ENCODE results near the gene CSTF1. TPM values are rescaled to one million over a fixed set of nuclear protein-coding genes. Genes with fewer than 3 reads are reported as not detected.

Gene CSTF1
- total and polyA plus RNA-seq, 5 experiments from 2014 or later = 27.2 to 52.8 (median 33.3) TPM

DNA sequence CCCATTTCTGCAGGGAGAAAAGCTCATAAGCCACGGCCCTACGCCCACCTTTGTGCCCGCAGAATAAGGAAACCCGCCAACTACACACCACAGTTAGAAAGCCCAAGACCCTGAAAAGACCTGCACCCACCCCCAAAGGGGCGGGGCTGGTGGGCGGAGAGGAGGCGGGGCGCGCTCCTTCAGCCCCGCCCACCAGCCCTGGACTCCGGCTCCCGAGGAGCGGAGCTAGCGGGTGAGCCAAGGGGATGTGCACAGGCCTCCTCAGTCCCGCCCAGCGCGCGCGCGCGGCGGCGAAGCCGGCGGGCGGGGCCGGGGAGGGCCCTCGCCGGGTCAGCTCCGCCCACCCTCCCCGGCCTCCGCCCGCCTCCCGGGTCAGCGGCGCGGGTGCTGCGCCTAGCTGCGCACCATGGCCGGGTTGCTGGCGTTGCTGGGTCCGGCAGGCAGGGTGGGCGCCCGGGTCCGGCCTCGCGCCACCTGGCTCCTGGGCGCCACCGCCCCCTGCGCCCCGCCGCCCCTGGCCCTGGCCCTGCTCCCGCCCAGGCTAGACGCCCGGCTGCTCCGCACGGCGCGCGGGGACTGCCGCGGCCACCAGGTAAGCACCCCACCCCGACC lies 33.7 kb upstream of the CSTF1 start, which contains the start of gene FAM210B:
TSS of gene FAM210B (plus strand) at position 375 of the 612 bp plus-strand sequence. CDS start at position 407, 32 bp downstream.
- peak; percentile 98 for ATAC-seq
- peak within 1 kb of the TSS in 9 of 10 donors; percentile 65 to 92 (median 84) for H3K27ac Mint-ChIP-seq
- peak within 1 kb of the TSS; percentile 80 to 95 (median 92) for H3K4me3 Mint-ChIP-seq
- H3K27me3 Mint-ChIP-seq = peaks cover 0 to 3% (median 0%) of the 10 kb centered on the region in 5 donors
- POLR2A ChIA-PET = interaction anchor here (0.9 to 2.6 kb wide), 5 partner anchors 14 to 1034 kb away, joined by 3 to 34 read pairs (median 3); partner anchors contain the start of genes AURKA, CASS4, CSTF1 and RTF2
- peaks cover 0 to under 1% (median 0%) of the 10 kb centered on the region in 3 donors for H3K36me3 Mint-ChIP-seq
- peaks cover 8 to 27% (median 17%) of the 10 kb centered on the region in 4 donors for H3K4me1 Mint-ChIP-seq
- DNase-seq = peak; percentile 63 to 89 (median 76)
- H3K9me3 Mint-ChIP-seq = no peaks in the 10 kb centered on the region

DNA sequence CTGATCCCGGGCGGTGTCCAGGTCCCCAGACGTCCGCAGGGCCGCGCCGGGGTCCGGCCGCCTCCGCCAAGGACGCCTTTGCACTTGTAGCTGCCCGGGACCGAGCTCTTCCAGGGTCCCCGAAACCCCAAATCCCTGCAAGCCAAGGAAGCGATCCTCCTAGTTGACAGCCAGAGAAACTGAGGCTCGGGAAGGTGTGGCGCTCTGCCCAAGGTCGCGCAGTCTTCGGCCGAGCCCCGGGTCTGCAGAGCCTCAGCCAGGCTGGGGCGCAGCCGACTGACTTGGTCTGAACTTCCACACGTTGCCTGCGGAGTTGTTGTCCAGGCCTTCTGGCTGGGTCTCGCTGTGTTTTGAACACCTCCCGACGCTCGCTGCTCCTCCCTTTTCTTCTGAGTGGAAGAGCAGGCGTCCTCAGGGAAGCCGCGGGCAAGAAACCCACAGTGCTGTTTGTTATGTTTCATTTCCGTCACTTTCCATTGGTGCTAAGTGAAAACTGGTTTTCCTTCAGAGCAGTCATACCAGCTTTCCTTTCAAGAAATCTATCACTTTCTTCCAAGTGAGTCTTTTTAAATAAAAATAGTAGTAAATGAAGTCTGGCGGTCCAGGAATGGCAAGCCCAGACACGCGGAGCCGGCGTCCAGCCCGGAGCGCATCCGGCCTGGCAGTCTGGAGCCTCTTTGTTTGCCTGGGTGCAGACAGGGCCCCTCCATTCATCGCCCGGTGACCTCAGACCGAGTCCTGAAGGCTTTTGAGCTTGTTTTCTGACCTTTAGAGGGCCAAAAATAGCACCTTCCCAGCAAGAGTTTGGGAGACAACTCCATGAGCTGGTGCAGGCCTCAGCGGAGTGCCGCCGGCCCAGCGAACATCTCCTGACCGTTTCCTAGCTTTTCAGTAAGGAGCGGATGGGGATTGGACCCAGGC lies 33.0 kb upstream of the CSTF1 start:
- H3K27me3 Mint-ChIP-seq = peaks cover 0 to 2% (median 0%) of the 10 kb centered on the region in 5 donors
- DNase-seq (peak in 4 of 10 donors; percentile 3 to 9 (median 5)), ATAC-seq (peak; percentile 22 to 29)
- peak overlapping the region in 9 of 10 donors; percentile 65 to 92 (median 84) for H3K27ac Mint-ChIP-seq
- peaks cover 0 to 6% (median 0%) of the 10 kb centered on the region in 3 donors for H3K36me3 Mint-ChIP-seq
- peaks cover 8 to 27% (median 17%) of the 10 kb centered on the region in 4 donors for H3K4me1 Mint-ChIP-seq
- H3K9me3 Mint-ChIP-seq = no peaks in the 10 kb centered on the region
- peak overlapping the region; percentile 80 to 95 (median 92) for H3K4me3 Mint-ChIP-seq
- POLR2A ChIA-PET = interaction anchor here (0.9 to 2.6 kb wide), 4 partner anchors 13 to 1033 kb away, joined by 3 to 34 read pairs (median 4); partner anchors contain the start of genes AURKA, CASS4 and CSTF1

GRCh38 chr20:56360133-56360907 lies 32.1 kb upstream of the CSTF1 start:
- Mint-ChIP-seq H3K4me1 (peaks cover 8 to 27% (median 17%) of the 10 kb centered on the region in 4 donors), H3K27ac (peak overlapping the region in 7 of 10 donors; percentile 21 to 90 (median 67)), H3K27me3 (peaks cover 0 to 2% (median 0%) of the 10 kb centered on the region in 5 donors), H3K9me3 (no peaks in the 10 kb centered on the region), H3K4me3 (peak overlapping the region; percentile 69 to 95 (median 90)), H3K36me3 (peaks cover 0 to 6% (median 5%) of the 10 kb centered on the region in 3 donors)
- POLR2A ChIA-PET = interaction anchor here (2.6 kb wide), 1 partner anchor 32 kb away, joined by 34 read pairs; the partner anchor contains the start of genes AURKA and CSTF1
- no peak for DNase-seq
- no peak for ATAC-seq

GRCh38 chr20:56360908-56361205 lies 31.6 kb upstream of the CSTF1 start:
- Mint-ChIP-seq H3K27ac (peak overlapping the region in 2 of 10 donors; percentile 17 to 68), H3K9me3 (no peaks in the 10 kb centered on the region), H3K4me3 (peak overlapping the region; percentile 0 to 95 (median 82)), H3K27me3 (no peaks in the 10 kb centered on the region), H3K4me1 (peaks cover 8 to 27% (median 17%) of the 10 kb centered on the region in 4 donors), H3K36me3 (peaks cover 0 to 10% (median 6%) of the 10 kb centered on the region in 3 donors)
- POLR2A ChIA-PET = no interaction called here
- DNase-seq (no peak), ATAC-seq (no peak)

- DNase-seq (no peak), ATAC-seq (no peak)
- POLR2A ChIA-PET = no interaction called here
- no peak overlapping the region for H3K4me3 Mint-ChIP-seq
- H3K27me3 Mint-ChIP-seq = no peaks in the 10 kb centered on the region
- peaks cover 8 to 27% (median 17%) of the 10 kb centered on the region in 4 donors for H3K4me1 Mint-ChIP-seq
- peak overlapping the region in 1 of 10 donors; percentile 6 for H3K27ac Mint-ChIP-seq
- H3K36me3 Mint-ChIP-seq = peaks cover 4 to 21% (median 14%) of the 10 kb centered on the region in 3 donors
- H3K9me3 Mint-ChIP-seq = no peaks in the 10 kb centered on the region
These were observed 30.5 kb upstream of the CSTF1 start for GRCh38 chr20:56361900-56362299.

- peaks cover 5 to 30% (median 17%) of the 10 kb centered on the region in 3 donors for H3K36me3 Mint-ChIP-seq
- no peaks in the 10 kb centered on the region for H3K9me3 Mint-ChIP-seq
- DNase-seq (no peak), ATAC-seq (no peak)
- H3K27me3 Mint-ChIP-seq = no peaks in the 10 kb centered on the region
- H3K4me1 Mint-ChIP-seq = peaks cover 7 to 24% (median 17%) of the 10 kb centered on the region in 4 donors
- H3K4me3 Mint-ChIP-seq = no peak overlapping the region
- POLR2A ChIA-PET = no interaction called here
- H3K27ac Mint-ChIP-seq = peak overlapping the region in 1 of 10 donors; percentile 12
These were observed 29.5 kb upstream of the CSTF1 start for GRCh38 chr20:56362833-56363413.

DNA sequence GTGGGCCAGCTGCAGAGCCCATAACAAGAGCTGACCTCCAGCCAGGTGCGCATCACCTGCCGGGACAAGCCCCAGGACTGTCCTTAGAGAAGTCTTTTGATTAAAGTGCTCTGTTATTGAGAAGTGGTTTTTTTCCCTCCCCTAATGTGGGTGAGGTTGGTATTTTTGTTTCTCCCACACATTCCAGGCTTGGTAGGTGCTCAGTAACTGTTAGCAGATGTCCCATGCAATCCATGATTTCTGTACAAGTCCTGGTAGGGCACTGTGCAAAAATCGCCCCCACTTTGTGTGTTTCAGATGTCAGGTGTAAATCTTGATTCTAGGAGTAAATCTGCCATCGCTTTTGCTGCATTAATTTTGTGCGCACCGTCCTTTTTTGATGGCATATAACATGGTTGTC lies 29.0 kb upstream of the CSTF1 start:
- no peaks in the 10 kb centered on the region for H3K9me3 Mint-ChIP-seq
- H3K27ac Mint-ChIP-seq = no peak overlapping the region
- POLR2A ChIA-PET = no interaction called here
- H3K4me1 Mint-ChIP-seq = peaks cover 7 to 19% (median 15%) of the 10 kb centered on the region in 4 donors
- H3K4me3 Mint-ChIP-seq = peak overlapping the region in 1 of 10 donors; percentile 10
- DNase-seq = no peak
- ATAC-seq = no peak
- H3K36me3 Mint-ChIP-seq = peaks cover 5 to 34% (median 17%) of the 10 kb centered on the region in 3 donors
- H3K27me3 Mint-ChIP-seq = no peaks in the 10 kb centered on the region

DNA sequence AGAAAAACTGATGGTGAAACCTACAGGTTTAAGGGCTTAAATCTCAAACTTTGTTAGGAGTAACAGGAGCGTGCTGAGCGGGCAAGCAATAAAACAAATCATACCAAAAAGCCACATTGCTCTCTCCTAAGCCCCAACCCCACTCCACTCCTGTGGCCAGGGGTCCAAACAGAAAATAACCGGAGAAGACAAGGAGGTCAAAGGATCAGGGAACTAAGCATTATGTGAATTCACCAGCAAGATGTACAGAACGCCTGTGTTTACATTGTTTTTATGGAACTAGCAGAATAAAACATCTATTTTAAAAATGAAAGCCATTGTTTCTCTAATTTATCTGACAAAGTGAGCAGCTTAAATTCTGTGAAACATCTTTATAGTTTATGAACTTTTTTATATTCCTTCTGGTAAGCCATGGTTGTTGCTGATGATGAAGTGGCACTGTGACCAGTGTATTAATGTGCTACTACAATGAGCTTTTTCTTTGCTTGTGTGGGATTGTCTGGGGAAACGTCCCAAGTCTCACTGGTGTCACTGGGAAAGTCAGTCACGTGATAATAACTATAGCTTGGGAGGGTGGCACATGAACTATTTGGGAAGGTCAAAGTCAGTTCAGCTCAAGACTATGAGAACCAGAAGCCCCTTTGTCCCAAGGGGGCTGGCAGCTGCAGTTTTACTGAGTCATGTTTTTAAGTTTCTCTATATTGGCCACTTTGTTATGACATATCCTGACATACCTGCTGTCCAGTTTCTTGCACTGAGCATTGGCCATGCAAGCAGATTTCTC lies 23.9 kb upstream of the CSTF1 start:
- H3K9me3 Mint-ChIP-seq = no peaks in the 10 kb centered on the region
- ATAC-seq (no peak), DNase-seq (no peak)
- peaks cover 5 to 34% (median 19%) of the 10 kb centered on the region in 3 donors for H3K36me3 Mint-ChIP-seq
- no peak overlapping the region for H3K4me3 Mint-ChIP-seq
- H3K27me3 Mint-ChIP-seq = no peaks in the 10 kb centered on the region
- POLR2A ChIA-PET = no interaction called here
- H3K4me1 Mint-ChIP-seq = peaks cover 0 to 6% (median 0%) of the 10 kb centered on the region in 4 donors
- no peak overlapping the region for H3K27ac Mint-ChIP-seq

- Mint-ChIP-seq H3K27ac (no peak overlapping the region), H3K27me3 (no peaks in the 10 kb centered on the region), H3K9me3 (no peaks in the 10 kb centered on the region), H3K4me1 (peaks cover 0 to 6% (median 1%) of the 10 kb centered on the region in 4 donors), H3K36me3 (peaks cover 5 to 34% (median 15%) of the 10 kb centered on the region in 3 donors), H3K4me3 (no peak overlapping the region)
- no peak for DNase-seq
- POLR2A ChIA-PET = no interaction called here
- no peak for ATAC-seq
These were observed 23.3 kb upstream of the CSTF1 start for GRCh38 chr20:56369179-56369578.

DNA sequence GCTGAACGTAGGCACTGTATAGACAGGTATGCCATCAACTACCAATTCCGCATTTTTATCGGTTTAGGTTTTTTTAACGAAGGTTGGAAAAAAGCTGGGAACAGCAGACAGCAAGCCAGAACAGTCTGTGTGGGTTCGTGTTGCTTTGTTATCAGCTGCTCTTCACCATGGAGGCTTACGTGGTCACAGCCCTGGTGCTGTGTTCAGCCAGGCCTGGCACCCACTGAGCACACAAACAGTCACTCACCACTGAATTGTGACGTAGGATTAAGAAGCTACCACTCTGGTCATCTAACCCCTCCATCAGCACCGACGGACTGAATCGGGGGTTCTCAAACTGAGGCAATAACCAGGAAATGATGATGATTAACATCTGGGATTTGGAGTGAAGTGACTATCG lies 20.5 kb upstream of the CSTF1 start:
- Mint-ChIP-seq H3K4me1 (peaks cover 0 to 8% (median 3%) of the 10 kb centered on the region in 4 donors), H3K27ac (no peak overlapping the region), H3K4me3 (no peak overlapping the region), H3K27me3 (no peaks in the 10 kb centered on the region), H3K9me3 (no peaks in the 10 kb centered on the region), H3K36me3 (peaks cover under 1 to 13% (median 4%) of the 10 kb centered on the region in 3 donors)
- DNase-seq = no peak
- POLR2A ChIA-PET = interaction anchor here (0.6 to 1.1 kb wide), 2 partner anchors 13 to 21 kb away, joined by 3 to 4 read pairs; partner anchors contain the start of gene FAM210B
- no peak for ATAC-seq

- no peaks in the 10 kb centered on the region for H3K9me3 Mint-ChIP-seq
- H3K27ac Mint-ChIP-seq = peak overlapping the region in 2 of 10 donors; percentile 1 to 5
- H3K36me3 Mint-ChIP-seq = peaks cover 0 to 5% (median 2%) of the 10 kb centered on the region in 3 donors
- H3K4me3 Mint-ChIP-seq = no peak overlapping the region
- DNase-seq (no peak), ATAC-seq (no peak)
- POLR2A ChIA-PET = interaction anchor here (1.1 kb wide), 1 partner anchor 14 kb away, joined by 4 read pairs; the partner anchor contains the start of gene FAM210B
- no peaks in the 10 kb centered on the region for H3K27me3 Mint-ChIP-seq
- peaks cover 0 to 8% (median 3%) of the 10 kb centered on the region in 4 donors for H3K4me1 Mint-ChIP-seq
These were observed 19.6 kb upstream of the CSTF1 start for GRCh38 chr20:56372850-56373249.
